HG03442 (cell line): Measurements from ENCODE around the gene MIXL1.
A peak's percentile ranks its signal among the peaks of the same experiment; 100 is the strongest.
"Not testable (repeated sequence)": the region's sequence is repeated elsewhere in the genome, so short reads cannot be mapped to it uniquely, and the experiment has no call there.

Experiments
- ATAC-seq: cut with Tn5 transposase; IDR thresholded peaks from one replicate; pipeline ENCODE4 v1.9.1; 2021; ENCODE audit warnings: mild to moderate bottlenecking, moderate library complexity; ENCODE audit not compliant: unreplicated experiment

MIXL1 gene

GRCh38 chr1:226212545-226212944 lies 10.9 kb upstream of the MIXL1 start:
- no peak for ATAC-seq

GRCh38 chr1:226215239-226215638 lies 8.2 kb upstream of the MIXL1 start:
- ATAC-seq: no peak

GRCh38 chr1:226216056-226216455 lies 7.4 kb upstream of the MIXL1 start:
- ATAC-seq: no peak

- no peak for ATAC-seq
Observed at GRCh38 chr1:226217273-226217672, 6.2 kb upstream of the MIXL1 start.

- no peak for ATAC-seq
Observed at GRCh38 chr1:226220473-226221189, 2.8 kb upstream of the MIXL1 start.

GRCh38 chr1:226222686-226223085 lies 778 bp upstream of the MIXL1 start:
- no peak for ATAC-seq

- peak; percentile 67 for ATAC-seq
Observed at GRCh38 chr1:226223786-226224244, 351 bp downstream of the MIXL1 start.

- ATAC-seq: no peak
Observed at GRCh38 chr1:226226601-226227000, 3.1 kb downstream of the MIXL1 start.

- no peak for ATAC-seq
Observed at GRCh38 chr1:226233293-226233692, 9.8 kb downstream of the MIXL1 start.

GRCh38 chr1:226233806-226234205 lies 10.3 kb downstream of the MIXL1 start:
- ATAC-seq: no peak

- no peak for ATAC-seq
Observed at GRCh38 chr1:226236826-226237225, 13.4 kb downstream of the MIXL1 start.

- no peak for ATAC-seq
Observed at GRCh38 chr1:226239421-226239820, 16.0 kb downstream of the MIXL1 start.

- no peak for ATAC-seq
Observed at GRCh38 chr1:226248091-226248490, 24.6 kb downstream of the MIXL1 start.

- ATAC-seq: no peak
Observed at GRCh38 chr1:226248796-226249195, 25.3 kb downstream of the MIXL1 start.

GRCh38 chr1:226250511-226250910 lies 27.0 kb downstream of the MIXL1 start:
- ATAC-seq: no peak

- ATAC-seq: not testable (repeated sequence)
Observed at GRCh38 chr1:226252841-226253240, 29.4 kb downstream of the MIXL1 start.

- ATAC-seq: no peak
Observed at GRCh38 chr1:226253933-226254332, 30.5 kb downstream of the MIXL1 start.

- ATAC-seq: no peak
Observed at GRCh38 chr1:226255380-226255779, 31.9 kb downstream of the MIXL1 start.

- ATAC-seq: no peak
Observed at GRCh38 chr1:226261818-226262217, 38.4 kb downstream of the MIXL1 start.

- ATAC-seq: no peak
Observed at GRCh38 chr1:226268421-226269124, 45.1 kb downstream of the MIXL1 start.

- not testable (repeated sequence) for ATAC-seq
Observed at GRCh38 chr1:226272233-226272902, 48.9 kb downstream of the MIXL1 start.

- no peak for ATAC-seq
Observed at GRCh38 chr1:226274138-226274537, 50.7 kb downstream of the MIXL1 start.
